HG03196 (cell line): ENCODE data around the gene CDKAL1.
"Not testable (repeated sequence)": the region's sequence is repeated elsewhere in the genome, so short reads cannot be mapped to it uniquely, and the experiment has no call there.

Source experiments
- ATAC-seq: cut with Tn5 transposase; IDR thresholded peaks from one replicate; pipeline ENCODE4 v1.9.1; 2021; ENCODE audit not compliant: unreplicated experiment

The CDKAL1 gene

DNA sequence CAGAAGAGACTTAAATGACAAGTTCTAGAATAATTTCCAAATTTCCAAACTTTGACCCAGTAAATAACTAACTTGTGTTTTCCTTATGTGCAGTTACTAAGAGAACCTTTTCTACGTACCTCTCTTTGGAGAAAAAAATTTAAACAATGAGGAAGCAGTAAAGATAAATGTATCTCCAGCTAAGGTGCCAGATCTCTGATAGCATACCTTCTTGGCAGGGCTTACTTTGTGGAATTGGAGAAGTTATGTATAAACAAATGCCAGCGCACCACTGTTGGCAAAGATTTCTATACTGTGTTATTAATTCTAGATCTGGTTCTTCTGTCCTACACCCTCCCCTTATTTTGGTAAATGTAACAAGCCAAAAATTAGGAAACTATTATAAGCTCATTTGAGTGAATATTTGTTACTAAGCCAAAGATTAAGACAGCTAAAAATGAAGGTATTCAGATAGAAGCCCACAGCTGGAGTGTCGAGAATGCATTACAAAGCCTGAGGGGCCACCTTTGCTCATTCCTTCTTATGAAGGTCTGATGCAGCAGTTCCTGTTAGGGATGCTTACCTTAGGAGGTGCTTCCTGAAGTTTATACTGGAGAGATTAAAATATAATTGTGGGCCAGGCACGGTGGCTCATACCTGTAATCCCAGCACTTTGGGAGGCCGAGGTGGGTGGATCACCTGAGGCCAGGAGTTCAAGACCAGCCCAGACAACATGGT is 686.2 kb downstream of the CDKAL1 start:
- no peak for ATAC-seq

GRCh38 chr6:21222656-21223055 is 688.4 kb downstream of the CDKAL1 start:
- ATAC-seq, result no peak

DNA sequence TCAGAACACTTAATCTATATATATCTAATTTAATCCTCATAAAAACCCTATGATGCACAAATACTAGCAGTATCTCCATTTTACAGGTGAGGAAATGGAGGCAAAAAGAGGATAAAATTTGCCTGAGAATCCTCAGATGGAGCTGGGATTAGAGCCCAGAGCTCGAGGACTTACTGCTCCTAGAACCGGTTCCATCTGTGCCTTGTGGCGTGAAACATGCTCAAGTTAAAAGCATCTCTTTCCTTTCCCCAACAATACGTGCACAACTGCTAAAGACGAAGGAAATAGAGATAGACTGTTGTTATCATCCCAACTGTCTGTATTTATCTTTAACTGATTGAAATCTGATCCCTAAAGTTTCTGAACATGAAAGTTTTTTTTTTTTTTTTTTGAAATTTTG is 691.7 kb downstream of the CDKAL1 start:
- ATAC-seq, result no peak

DNA sequence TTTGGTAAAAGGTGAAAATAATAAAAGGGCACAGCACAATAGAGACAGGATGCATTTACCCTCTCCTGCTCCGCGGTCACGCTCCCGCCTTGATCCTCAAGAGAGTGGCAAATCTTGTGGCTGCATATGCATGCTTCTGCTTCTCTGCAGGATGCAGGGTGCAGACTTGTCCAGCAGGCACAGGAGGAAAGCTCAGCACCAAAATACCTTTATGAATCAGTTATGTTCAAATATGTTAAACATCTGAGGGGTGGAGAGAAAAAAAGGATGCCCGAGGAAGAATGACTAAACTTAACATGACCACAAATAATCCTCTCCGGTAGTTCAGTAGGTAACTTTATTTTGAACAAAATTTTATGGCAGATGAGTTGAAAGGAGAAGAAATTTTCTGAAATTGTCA is 693.2 kb downstream of the CDKAL1 start:
- ATAC-seq, result no peak

DNA sequence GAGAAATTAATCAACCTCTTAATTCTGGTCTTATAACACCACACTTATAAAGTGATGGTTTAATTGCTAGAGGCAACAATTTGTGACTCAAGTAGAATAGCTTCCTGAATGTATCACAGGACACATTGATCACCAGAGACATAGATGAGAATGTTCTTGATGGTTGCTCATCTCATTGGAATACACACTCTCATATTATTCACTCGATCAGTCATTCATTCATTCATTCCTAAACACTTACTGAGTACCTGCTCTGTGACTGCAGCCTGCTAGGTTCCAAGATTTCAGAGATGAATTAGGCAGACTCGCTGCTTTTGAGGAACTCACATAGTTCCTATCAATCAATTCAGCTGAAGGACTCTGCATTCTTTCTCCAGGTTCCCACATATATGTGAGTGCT is 694.2 kb downstream of the CDKAL1 start:
- ATAC-seq, result no peak

DNA sequence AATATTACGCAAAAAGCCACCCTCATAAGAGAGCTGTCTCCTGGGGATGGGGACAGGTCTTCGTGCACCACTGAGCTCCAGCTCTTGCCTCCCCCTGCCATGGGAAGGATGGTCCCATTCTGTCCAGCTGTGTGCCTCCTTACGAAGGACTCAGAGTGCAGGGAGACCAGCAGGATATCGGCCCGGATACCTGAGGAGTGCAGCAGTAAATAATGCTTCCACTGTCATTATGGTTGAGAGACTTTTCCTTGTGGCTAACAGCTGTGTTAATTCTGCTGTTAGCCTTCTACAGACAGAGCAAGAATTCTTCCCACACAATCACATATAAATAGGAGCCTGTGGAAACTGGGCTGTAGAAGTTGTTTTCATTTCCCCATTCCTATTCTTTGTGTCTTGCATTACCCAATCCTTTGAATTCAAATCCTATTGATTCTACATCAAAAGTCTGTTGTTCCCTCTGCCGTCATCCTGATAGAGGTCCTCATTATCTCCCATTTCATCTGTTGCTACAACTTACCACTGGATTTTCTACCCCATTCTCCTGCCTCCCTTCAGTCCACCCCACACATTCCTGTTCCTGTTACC is 694.7 kb downstream of the CDKAL1 start:
- ATAC-seq, result no peak

DNA sequence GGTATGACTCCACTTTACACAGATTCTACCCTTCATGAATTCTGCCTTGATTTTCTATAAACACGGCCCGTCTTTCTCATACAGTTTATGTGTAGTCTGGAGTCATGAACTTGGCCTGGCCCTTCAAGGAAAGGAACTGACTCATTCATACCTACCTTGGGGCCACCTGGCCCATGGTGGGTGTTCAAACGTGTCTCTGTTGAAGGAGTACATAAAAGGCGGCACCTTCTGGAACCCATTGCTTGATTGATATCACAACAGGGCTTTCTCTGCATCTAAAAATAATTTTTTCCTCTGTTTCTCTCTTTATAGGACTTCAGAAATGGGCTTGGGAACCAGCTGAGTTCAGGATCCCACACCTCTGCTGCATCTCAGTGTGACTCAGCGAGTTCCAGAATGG is 696.3 kb downstream of the CDKAL1 start:
- ATAC-seq, result no peak

DNA sequence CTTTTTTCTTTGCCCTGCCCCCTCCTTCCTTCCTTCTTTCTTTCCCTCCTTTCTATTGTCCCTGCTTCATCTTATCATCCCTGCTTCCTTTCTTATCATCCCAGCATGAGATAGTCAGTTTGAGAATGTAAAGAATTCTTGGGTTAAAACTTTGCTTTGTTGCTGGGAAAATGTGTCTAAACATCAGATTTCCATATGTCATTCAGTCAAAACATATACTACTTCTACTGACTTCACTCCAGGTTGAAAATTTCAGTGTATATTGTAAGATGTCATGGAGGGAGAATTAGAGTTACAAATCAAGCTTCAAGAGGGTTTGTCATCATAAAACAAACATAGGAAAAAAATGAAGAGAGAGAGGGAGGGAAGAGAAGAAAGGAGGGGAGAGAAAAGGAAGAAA is 700.9 kb downstream of the CDKAL1 start:
- no peak for ATAC-seq

- ATAC-seq, result no peak
Observed at GRCh38 chr6:21238208-21238607, 704.0 kb downstream of the CDKAL1 start.

DNA sequence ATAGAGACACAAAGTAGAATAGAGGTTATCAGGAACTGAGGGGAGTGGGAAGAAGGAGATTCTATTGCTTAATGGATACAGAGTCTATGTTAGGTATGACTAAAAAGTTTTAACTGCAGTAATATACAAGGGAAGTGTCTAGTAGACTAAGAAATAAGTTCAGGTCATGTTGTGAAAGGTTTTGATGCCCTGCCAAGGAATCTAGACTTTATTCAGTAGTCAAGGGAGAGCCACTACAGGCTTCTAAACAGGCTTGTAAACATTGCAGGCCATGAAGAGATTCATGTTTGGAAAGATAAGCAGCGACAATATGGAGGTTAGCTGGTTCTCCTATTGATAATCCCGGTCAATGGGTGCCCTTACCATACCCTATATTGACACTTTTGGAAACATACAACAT is 706.5 kb downstream of the CDKAL1 start:
- ATAC-seq, result no peak

GRCh38 chr6:21241231-21242130 is 707.2 kb downstream of the CDKAL1 start:
- ATAC-seq, result no peak

DNA sequence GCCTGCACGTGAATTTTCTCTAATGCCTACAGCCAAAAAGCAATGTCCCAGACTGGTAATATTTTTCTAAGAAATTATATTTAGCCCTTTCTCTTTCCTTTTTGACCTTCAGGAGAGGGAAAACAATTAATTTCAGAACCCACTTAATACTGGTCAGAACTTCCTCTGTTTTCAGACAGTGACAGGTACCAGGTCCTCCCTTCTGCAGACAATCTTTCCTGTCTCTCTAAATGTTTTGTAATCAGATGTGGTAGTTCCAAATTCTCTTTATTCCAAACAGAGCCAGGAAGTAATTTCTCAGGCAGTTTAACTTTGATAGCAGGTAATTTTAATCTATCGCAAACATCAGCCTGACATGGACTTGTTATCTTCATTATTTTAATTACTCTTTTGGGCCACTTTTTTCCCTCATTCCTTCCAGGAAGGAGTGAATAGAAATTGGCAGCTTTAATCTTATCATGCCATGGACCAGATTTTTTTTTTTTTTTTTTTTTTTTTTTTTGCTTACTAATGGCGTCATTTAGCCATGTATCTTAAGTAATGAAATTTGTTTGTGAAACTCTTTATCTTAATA is 710.7 kb downstream of the CDKAL1 start:
- ATAC-seq, result no peak

DNA sequence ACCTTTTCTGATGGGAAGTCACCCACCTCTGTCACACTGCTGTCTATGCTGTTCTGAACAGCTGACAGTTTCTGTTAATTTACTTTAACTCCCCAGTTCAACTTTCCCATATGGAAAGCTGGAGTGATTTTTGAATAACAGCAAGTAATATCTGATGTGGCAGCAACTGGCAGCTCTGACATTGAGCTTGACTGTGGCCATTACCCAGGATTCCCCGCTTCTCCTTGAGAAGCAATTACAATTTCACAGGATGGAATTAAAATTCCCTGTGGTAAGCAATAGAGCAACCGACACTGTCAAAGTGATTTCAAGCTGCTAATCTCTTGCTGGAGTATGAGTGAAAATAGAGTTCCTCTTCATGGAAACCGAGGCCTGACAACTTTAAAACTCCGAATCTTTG is 711.2 kb downstream of the CDKAL1 start:
- no peak for ATAC-seq

DNA sequence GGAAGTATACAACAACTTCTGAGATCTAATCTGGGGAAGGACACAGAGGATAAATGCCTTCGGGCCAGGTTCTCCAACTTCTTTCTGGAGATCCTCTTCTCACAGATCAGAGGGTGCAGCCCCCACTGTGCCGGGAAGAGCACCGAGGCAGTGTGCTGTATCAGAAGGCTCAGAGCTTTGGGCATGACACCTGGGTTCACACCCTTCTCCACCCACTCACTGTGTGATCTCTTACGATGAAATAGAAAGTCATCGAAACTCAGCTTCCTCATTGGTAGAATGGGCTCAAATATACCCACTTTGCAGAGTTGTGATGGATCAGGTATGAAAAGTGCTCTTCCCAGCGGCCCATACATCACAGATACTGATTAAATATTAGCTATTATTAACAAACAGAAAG is 711.8 kb downstream of the CDKAL1 start:
- ATAC-seq, result no peak

- not testable (repeated sequence) for ATAC-seq
Observed at GRCh38 chr6:21254460-21254859, 720.2 kb downstream of the CDKAL1 start.

DNA sequence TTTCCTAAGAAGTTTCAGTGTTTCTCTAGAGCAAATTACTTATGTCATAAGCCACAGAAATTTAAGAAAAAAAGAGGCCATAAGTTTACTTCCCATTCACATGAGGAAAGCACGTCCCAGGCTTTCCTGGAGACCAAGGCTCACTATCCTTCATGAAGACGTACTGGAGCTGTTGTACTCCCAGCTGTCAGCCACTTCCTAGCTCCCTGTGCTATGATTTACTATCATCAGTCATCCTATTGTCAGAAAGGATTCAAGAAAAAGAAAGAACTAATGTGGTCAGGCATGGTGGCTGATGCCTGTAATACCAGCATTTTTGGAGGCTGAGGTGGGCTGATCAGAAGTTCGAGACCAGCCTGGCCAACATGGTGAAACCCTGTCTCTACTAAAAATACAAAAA is 721.9 kb downstream of the CDKAL1 start:
- no peak for ATAC-seq

DNA sequence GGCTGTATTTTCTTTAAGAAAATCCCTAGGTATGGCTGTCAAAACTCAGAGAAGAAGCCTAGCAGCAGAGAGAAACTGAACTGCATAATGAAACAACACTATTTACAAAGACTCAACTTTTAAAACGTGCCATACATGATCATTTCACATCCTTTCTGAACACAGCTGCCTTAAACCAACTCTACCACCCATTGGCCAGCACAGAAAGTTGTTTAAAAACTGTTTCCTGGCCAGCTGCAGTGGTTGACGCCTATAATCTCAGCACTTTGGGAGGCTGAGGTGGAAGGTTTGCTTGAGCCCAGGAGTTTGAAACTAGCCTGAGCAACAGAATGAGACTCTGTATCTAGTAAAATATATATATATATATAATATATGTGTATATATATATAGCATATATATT is 722.9 kb downstream of the CDKAL1 start:
- no peak for ATAC-seq

GRCh38 chr6:21258665-21259064 is 724.4 kb downstream of the CDKAL1 start:
- no peak for ATAC-seq

- no peak for ATAC-seq
Observed at GRCh38 chr6:21259660-21260059, 725.4 kb downstream of the CDKAL1 start.

DNA sequence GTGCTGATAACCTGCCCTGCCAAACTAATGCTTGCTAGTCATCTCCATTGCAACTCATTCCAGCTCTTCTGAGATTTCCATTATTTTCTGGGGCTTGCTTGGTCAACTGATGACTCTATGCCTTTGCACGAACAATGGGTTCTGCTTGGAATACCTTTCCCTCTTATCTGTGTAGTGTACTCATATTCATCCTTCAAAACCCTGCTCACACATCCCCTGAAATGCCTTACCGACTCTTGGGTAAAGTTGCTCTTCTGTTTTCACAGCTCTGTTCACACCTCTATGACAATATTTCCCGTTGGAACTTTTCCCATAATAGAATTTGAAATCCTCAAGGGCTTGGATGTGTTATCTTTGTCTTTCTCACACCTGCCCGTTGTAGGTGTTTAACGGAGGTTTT is 728.2 kb downstream of the CDKAL1 start:
- ATAC-seq, result no peak

- ATAC-seq, result no peak
Observed at GRCh38 chr6:21263531-21264287, 729.5 kb downstream of the CDKAL1 start.
